Heart left ventricle (tissue), 13 donors: ENCODE measurements around the gene GRAMD2B.

Source experiments
- CTCF ChIP-seq, 12 donors: fragments of 200-600 bp; sonication (generic) in 4 of 12; IDR thresholded peaks; one replicate each; pipeline versions ENCODE4 v1.5.0 to v1.8.0; 2018 to 2022; ENCODE audit warnings: antibody characterized with exemption in 12 of 12, mild to moderate bottlenecking in 5 of 12
- POLR2A ChIP-seq, 2 donors: fragments of 450-650 bp; IDR thresholded peaks; one replicate each; pipeline ENCODE4 v1.6.1; 2017; ENCODE audit warnings: antibody characterized with exemption in 2 of 2, mild to moderate bottlenecking in 2 of 2, moderate library complexity in 2 of 2
- donor health status: ischemic (EF 13 %, LVEDD 7.1; RV severe dilation, severe dysfunction).
- donor health status: DM: no; HTN: yes; CAD: no.
- donor health status: DM: no; HTN: no; CAD: no.
- donor health status: ischemic (EF 25% LVEDD 6.9; RV normal size, moderate dysfunction).
- donor health status: ischemic (EF 25% LVEDD 5.7; RV mildly dilated, moderate dysfunction).
- donor health status: ischemic (EF 35%, LVEDD 5.7; RV mildly dilated, moderate dysfunction).
- donor health status: nonischemic (EF 11% LVEDD 7.7; RV severe dilation, severe dysfunction).
- donor health status: DM: yes; HTN: yes; CAD: no.
- donor health status: PGD.
- donor health status: ischemic (EF 29% LVEDD 5.4; RV normal size, mild dysfunction).
- donor health status: nonischemic (EF 23%, LVEDD 6.1; RV moderate dilation, normal function).

GRCh38 chr5:126543009-126543408 is 119.8 kb downstream of the GRAMD2B start:
- TF ChIP-seq POLR2A (IDR thresholded peaks at IDR 0.05) = no peak
- TF ChIP-seq CTCF (IDR thresholded peaks at IDR 0.05) = no peak
